GM13976 (cell line): ENCODE results near the gene AGBL1.

Experiments used
- DNase-seq: peaks from one replicate; pipeline ENCODE4 v3.0.0; 2012; ENCODE audit warnings: low spot score
- CTCF ChIP-seq: IDR thresholded peaks from 2 replicates; pipeline ENCODE4 v1.5.1; 2012; ENCODE audit warnings: borderline replicate concordance, mild to moderate bottlenecking; ENCODE audit not compliant: insufficient read depth; ENCODE audit errors: extremely low read depth, missing control alignments, control extremely low read depth
- in situ Hi-C: fragments of 300-500 bp; cut with MboI; formaldehyde crosslinking; loops from one replicate; pipeline ENCODE4 v1.12.0; 2022; ENCODE audit warnings: low sequenced_read_pairs, mixed read lengths, inconsistent platforms; ENCODE audit not compliant: unreplicated experiment

The AGBL1 gene

GRCh38 chr15:86375733-86376280 lies 296.1 kb downstream of the AGBL1 start:
- DNase-seq: no peak
- in situ Hi-C loops: no loop called here

GRCh38 chr15:86377914-86378313 lies 298.2 kb downstream of the AGBL1 start:
- in situ Hi-C loops: no loop called here
- no peak for DNase-seq
- TF ChIP-seq CTCF: no peak

More at GRCh38 chr15:86375733-86376280, 296.1 kb downstream of the AGBL1 start:
- no peak for TF ChIP-seq CTCF

- TF ChIP-seq CTCF: no peak
- in situ Hi-C loops: no loop called here
- DNase-seq: no peak
Measured at GRCh38 chr15:86382341-86382740, 302.7 kb downstream of the AGBL1 start.

- no peak for DNase-seq
- TF ChIP-seq CTCF: no peak
- in situ Hi-C loops: no loop called here
Measured at GRCh38 chr15:86383611-86384010, 303.9 kb downstream of the AGBL1 start.

- TF ChIP-seq CTCF: no peak
- no peak for DNase-seq
- in situ Hi-C loops: no loop called here
Measured at GRCh38 chr15:86384186-86384585, 304.5 kb downstream of the AGBL1 start.

GRCh38 chr15:86392296-86392695 lies 312.6 kb downstream of the AGBL1 start:
- no peak for TF ChIP-seq CTCF
- no peak for DNase-seq
- in situ Hi-C loops: no loop called here

GRCh38 chr15:86392874-86393273 lies 313.2 kb downstream of the AGBL1 start:
- no peak for TF ChIP-seq CTCF
- in situ Hi-C loops: no loop called here
- no peak for DNase-seq
